Cortex of kidney (tissue), 1 donor: ENCODE measurements around the gene TP53I13.

Source experiments
- DNase-seq: peaks from one replicate; lab custom pipeline; 2025; lab: John Stamatoyannopoulos, UW

Gene TP53I13

DNA sequence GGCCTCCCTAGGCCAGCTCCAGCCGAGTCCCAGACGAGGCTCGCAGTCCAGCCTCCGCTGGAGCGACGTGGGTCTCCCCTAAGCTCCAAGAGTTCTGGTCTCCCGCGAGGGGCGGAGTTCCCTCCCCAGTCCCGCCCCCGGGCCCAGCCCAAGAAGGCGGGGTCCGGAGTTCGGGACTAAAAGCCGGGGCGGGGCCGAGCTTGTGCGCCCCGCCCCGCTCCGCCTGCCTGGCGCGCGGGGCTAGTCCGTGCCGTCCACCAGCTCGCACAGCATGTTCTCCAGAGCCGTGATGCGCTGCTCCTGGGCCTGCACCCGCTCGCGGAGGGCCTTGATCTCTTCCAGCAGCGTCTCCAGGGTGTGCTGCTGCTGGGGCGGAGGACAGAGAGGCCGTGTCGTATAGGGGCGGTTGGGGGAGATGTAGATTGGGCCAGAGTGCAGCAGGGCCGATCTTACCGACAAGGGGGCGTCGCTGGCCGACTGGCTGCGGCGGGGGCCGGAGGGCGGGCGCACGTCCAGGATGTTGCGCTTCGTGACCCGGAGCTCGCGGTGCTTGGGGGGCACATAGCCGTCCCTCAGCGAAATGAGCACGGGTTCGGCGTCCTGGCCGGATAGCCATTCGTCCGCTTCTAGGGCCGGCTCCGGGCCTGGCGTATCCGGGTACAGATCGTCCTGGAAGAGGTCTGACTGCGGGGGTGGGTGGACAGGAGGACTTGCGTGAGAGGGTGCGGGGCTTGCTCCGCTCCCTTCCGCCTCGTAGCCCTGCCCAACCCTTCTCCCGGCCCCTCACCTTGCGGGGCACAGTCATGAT, 47.2 kb downstream of the TP53I13 start:
- DNase-seq = no peak

DNA sequence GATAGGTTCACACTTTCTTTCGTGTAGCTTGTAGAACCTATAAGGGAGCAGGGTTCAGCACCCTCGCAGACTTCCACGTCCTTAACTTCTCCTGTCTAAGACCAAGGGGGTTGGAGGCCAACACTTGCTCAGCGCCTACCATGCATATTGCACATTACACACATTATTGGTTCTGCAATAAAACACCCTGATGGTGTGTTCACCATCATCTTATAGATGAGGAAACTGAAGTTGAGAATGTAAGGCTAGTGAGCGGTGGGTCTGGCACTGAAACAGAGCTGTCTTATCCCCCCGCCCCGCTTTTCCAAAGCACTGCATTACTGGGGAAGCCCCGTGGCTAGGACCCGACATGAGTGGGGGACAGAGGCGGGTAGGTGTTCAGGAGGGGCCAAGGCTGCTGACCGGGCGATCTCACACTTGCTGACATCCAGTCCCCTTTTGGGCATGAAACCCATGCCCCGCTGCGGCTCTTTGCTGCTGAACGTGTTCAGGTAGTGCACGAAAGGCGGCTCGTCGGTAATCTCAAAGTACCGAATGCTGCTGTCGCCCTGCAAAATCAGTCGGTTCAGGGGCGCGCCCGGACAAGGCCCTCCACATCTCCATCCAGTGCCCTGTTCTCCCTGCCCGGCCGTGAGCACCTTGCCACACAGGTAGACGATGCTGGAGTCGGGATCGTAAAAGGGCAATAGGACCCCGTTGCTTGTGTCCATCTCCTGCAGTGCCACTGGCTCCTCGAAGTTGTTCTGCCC, 48.0 kb downstream of the TP53I13 start:
- no peak for DNase-seq

DNA sequence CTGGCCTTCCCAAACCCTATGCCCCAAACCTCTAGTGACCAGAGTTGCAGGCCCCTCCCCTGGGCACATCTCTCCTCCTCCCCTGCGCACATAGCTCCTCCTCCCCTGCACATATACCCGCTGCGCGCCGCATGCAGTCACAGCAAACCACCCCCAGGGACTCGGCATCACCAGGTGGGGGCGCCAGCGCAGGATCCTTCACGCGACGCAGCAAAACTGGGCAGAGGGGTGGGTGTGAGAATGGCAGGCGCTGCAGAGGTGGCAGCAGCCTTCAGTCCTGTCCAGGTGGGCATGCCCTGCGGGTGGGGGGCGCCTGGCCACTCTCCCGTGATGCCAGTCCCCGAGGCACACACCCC, 48.6 kb downstream of the TP53I13 start:
- no peak for DNase-seq

DNA sequence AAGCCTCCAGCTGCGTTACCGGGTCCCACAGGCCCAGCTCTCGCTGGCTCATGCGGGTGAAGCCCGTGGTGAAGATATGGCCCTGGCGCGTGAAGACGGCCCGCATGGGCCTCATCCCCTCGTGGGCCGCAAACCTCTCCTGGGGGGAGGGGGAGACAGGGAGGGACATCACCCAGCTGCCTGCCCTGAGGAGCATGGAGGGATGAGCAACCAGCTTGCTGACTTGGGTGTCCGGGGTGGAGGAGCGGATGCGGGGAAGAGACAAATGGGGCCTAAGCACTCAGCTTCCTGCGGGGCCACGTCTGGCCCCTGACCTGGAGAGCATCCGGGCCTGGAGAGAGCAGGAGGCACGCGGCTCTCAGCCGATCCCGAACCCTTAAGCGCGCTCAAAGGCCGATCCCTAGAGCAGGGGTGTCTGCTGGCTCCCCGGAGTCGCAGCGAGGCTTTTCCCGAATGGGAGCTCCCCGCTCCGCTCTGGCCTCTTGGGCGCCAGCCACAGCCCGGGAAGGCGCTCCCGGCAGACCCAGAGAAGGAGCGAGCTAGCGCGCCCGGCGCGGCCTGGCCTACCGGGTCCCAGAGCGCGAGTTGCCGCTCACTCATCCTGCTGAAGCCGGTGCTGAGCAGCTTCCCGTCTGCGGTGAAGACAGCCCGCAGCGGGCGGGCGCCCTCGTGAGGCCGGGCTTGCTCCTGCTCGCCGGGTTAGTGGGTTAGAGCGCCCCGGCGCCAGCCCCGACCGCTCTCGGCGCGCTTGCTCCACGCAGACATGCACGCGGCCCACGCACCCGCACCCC, 49.2 kb downstream of the TP53I13 start:
- no peak for DNase-seq

DNA sequence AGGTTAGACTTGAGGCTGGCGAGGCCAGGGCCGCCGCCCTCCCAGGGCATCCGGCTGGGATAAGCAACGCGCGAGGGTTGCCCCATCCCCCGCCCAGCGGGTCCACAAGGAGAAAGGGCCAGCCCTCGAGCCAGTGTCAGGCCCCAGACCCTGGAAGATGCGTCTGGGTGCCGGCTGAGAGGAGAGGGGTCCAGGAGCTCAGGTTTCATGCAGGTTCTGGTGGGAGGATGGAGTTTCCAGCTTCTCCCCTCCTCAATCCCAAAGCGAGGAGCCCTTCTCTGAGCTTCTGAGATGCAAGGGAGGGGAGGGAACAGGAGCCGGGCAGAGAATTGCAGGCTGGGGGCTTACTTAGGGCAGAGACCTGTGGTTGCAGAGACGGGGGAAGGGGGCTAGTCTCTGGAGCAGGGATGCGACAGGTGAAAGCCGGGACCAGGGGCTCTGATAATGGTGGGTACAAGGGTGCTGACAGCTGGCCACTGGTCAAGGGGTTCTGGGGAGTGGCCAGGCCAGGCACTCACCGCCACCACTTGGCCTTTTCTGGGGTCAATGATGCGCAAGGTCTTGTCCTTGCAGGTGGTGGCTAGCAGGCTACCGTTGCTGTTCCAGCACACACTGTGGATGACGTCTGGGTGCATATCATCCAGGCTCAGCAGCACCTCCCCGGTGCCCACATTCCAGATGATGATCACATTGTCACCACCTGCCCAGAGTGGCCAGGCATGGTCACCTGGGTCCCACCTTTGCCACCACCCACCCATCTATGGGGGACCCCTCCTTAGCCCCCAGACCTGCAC, 50.0 kb downstream of the TP53I13 start:
- DNase-seq = no peak

DNA sequence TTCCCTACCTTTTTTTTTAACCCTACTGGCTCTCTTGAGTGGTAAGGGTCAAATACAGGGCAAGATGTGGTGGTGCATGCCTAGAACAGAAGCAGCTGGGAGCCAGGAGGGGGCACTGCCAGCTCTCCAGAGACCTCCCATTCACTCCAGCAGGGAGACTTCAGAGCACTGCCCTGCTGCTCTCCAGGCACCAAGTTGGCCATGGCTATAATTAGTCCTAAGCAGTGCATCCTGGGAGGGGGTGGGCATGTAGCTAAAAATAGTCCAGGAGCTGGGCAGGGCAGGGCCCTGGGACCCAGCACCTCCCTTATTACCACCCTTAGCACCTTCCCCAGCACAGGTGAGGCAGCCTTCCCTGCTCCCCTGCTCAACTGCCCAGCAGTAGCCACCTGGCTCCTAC, 50.8 kb downstream of the TP53I13 start:
- DNase-seq = no peak

DNA sequence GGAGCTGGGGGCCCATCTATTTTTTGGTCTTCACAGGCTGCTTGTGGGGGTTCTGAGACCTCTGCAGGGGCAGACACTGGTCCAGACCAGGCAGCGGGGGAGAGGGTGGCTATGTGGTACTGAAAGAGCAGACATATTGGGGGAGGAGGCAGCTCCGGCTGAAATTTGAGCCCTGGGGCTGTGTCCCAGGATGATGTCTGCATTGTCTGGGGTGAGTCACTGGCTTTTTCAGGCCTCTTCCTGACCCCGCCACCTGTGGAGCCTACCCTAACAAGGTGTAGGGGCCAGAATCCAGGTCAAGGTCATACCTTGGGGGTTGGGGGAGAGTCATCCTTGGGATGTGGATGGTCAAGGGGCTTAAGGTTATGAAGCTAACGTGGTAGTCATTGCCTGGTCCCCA, 51.8 kb downstream of the TP53I13 start:
- no peak for DNase-seq

DNA sequence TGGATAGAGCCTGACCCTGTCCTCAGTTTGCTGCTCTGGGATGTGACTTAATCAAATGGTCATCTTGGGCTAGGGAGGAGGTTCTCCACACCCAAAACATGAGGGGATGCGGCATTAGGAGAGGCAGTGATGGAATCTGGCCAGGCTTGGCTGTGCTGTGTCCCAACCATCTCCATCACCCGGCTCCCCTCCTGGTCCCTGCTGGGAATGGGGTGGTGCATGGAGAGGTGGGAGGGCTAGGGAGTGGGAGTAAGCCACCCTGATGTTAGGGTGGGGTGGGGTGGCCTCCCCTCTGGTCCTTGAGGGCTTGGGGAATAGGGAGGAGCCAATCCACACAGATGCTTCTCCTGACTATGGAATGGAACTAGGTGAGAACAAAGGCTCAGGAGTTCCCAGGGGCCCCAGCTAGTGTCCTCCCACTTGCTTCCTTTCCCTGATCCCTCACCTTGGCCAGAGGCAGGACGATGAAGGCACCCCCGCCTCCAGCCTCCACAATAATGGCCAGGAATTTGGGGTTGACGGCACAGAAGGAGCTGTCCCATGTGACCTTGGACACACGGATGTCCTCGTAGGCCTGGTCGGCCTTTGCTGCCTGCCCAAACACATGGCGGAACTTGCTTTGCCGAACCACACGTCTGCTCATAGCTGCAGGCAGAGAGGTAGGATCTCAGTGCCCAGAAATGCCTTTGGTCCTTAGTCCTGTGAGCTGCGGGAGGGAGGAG, 52.4 kb downstream of the TP53I13 start:
- no peak for DNase-seq

DNA sequence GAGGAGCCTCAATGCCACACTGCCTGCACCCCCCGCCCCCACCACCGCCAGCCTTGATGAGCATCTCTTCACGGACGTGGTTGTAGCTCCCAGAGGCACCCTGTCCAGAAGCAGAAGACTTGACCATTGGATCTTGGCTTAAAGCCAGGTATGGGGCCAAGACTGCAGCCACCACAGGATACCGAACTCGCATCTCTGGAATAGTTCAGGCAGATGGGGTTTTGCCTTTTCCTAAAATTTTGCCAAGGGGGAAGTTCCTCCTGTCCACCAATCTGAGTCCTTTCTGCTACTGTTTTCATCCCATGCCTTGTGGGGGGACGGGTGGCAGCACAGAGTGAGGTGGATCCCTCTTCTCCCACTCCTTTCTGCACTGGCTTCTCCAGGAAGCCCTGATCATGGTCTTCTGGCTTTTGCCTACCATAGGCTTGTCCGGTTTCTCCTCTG, 53.3 kb downstream of the TP53I13 start:
- DNase-seq = no peak
